ENCODE results near the gene INTS7. TPM values are rescaled to one million over a fixed set of nuclear protein-coding genes. Genes with fewer than 3 reads are reported as not detected.

INTS7 gene
- total and polyA plus RNA-seq, 9 of the 15 experiments (the other 6 are each of a cell fraction or from before 2014, with no cell fraction given): 27.3 to 68.4 (median 40.4) TPM

DNA sequence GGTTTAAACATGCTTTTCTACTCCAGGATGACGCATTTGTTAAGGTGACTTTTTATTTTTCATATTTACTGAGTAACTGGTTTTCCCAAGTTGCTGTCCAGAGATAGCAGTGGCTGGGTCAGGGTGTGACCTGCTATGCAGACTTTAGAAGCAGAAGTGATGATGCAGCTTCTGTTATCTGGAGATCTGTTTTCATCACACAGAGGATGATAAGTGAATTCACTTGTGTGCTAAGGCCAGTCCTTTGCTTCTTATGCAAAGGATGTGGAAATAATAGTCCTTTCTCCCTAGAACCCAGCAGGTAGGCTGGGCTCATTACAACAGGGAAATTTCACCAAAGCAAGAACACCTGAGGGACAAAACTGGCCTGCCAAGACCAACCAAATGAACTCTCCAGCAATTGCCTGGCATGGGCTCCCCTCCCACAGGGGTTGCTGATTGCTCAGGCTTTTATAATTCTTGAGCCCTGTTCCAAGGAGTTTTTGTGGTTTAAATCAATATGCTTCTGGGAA is 107.0 kb downstream of the INTS7 start (continued):
- TF ChIP-seq, protein P1, sequence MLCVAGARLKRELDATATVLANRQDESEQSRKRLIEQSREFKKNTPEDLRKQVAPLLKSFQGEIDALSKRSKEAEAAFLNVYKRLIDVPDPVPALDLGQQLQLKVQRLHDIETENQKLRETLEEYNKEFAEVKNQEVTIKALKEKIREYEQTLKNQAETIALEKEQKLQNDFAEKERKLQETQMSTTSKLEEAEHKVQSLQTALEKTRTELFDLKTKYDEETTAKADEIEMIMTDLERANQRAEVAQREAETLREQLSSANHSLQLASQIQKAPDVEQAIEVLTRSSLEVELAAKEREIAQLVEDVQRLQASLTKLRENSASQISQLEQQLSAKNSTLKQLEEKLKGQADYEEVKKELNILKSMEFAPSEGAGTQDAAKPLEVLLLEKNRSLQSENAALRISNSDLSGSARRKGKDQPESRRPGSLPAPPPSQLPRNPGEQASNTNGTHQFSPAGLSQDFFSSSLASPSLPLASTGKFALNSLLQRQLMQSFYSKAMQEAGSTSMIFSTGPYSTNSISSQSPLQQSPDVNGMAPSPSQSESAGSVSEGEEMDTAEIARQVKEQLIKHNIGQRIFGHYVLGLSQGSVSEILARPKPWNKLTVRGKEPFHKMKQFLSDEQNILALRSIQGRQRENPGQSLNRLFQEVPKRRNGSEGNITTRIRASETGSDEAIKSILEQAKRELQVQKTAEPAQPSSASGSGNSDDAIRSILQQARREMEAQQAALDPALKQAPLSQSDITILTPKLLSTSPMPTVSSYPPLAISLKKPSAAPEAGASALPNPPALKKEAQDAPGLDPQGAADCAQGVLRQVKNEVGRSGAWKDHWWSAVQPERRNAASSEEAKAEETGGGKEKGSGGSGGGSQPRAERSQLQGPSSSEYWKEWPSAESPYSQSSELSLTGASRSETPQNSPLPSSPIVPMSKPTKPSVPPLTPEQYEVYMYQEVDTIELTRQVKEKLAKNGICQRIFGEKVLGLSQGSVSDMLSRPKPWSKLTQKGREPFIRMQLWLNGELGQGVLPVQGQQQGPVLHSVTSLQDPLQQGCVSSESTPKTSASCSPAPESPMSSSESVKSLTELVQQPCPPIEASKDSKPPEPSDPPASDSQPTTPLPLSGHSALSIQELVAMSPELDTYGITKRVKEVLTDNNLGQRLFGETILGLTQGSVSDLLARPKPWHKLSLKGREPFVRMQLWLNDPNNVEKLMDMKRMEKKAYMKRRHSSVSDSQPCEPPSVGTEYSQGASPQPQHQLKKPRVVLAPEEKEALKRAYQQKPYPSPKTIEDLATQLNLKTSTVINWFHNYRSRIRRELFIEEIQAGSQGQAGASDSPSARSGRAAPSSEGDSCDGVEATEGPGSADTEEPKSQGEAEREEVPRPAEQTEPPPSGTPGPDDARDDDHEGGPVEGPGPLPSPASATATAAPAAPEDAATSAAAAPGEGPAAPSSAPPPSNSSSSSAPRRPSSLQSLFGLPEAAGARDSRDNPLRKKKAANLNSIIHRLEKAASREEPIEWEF (CRISPR knock-in tag; IDR thresholded peaks at IDR 0.05): no peak
- no peak for TF ChIP-seq RB1 (IDR thresholded peaks at IDR 0.05; ENCODE audit: low read depth)
- no peak for TF ChIP-seq ZNF408 (CRISPR knock-in tag; IDR thresholded peaks at IDR 0.05; ENCODE audit: low read depth)
- TF ChIP-seq, protein P2, sequence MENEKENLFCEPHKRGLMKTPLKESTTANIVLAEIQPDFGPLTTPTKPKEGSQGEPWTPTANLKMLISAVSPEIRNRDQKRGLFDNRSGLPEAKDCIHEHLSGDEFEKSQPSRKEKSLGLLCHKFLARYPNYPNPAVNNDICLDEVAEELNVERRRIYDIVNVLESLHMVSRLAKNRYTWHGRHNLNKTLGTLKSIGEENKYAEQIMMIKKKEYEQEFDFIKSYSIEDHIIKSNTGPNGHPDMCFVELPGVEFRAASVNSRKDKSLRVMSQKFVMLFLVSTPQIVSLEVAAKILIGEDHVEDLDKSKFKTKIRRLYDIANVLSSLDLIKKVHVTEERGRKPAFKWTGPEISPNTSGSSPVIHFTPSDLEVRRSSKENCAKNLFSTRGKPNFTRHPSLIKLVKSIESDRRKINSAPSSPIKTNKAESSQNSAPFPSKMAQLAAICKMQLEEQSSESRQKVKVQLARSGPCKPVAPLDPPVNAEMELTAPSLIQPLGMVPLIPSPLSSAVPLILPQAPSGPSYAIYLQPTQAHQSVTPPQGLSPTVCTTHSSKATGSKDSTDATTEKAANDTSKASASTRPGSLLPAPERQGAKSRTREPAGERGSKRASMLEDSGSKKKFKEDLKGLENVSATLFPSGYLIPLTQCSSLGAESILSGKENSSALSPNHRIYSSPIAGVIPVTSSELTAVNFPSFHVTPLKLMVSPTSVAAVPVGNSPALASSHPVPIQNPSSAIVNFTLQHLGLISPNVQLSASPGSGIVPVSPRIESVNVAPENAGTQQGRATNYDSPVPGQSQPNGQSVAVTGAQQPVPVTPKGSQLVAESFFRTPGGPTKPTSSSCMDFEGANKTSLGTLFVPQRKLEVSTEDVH (IDR thresholded peaks at IDR 0.05; ENCODE audit: low read depth, partially characterized antibody): no peak
- TF ChIP-seq, protein P3, sequence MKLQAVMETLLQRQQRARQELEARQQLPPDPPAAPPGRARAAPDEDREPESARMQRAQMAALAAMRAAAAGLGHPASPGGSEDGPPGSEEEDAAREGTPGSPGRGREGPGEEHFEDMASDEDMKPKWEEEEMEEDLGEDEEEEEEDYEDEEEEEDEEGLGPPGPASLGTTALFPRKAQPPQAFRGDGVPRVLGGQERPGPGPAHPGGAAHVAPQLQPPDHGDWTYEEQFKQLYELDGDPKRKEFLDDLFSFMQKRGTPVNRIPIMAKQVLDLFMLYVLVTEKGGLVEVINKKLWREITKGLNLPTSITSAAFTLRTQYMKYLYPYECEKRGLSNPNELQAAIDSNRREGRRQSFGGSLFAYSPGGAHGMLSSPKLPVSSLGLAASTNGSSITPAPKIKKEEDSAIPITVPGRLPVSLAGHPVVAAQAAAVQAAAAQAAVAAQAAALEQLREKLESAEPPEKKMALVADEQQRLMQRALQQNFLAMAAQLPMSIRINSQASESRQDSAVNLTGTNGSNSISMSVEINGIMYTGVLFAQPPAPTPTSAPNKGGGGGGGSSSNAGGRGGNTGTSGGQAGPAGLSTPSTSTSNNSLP (IDR thresholded peaks at IDR 0.05; ENCODE audit: borderline replicate concordance, low read depth, low read length): peak; percentile 77; the same call in 1 of the 2 replicates
- TF ChIP-seq ELF1 (tag; IDR thresholded peaks at IDR 0.05): no peak
- no peak for TF ChIP-seq ZNF175 (CRISPR knock-in tag; IDR thresholded peaks at IDR 0.05; ENCODE audit: low read depth)
- peak in 1 of 2 experiments; percentile 69; a peak in 2 of 4 replicates for TF ChIP-seq ARNT (IDR thresholded peaks at IDR 0.05)
- TF ChIP-seq NRF1 (conservative IDR thresholded peaks at IDR 0.05 in 1 of 2, IDR thresholded peaks at IDR 0.05 in 1 of 2): peak in 1 of 2 experiments; percentile 18; a peak in 1 of 4 replicates
- no peak for TF ChIP-seq SAP30 (IDR thresholded peaks at IDR 0.05; ENCODE audit: borderline replicate concordance, insufficient read depth, low read depth, low read length, poor library complexity, severe bottlenecking)
- TF ChIP-seq ZNF830 (CRISPR knock-in tag; IDR thresholded peaks at IDR 0.05): no peak
- TF ChIP-seq TAL1 (IDR thresholded peaks at IDR 0.05): peak; percentile 82
- TF ChIP-seq NCOA4 (IDR thresholded peaks at IDR 0.05; ENCODE audit: partially characterized antibody): no peak
- 0 out of 2 replicates have a peak, but pooled peaks have one; percentile 38 for TF ChIP-seq GTF2E2 (tag; IDR thresholded peaks at IDR 0.05)
- TF ChIP-seq ESRRA (IDR thresholded peaks at IDR 0.05; ENCODE audit: borderline replicate concordance, low read depth): peak; percentile 43; the same call in 1 of the 2 replicates
- TF ChIP-seq, protein P4, sequence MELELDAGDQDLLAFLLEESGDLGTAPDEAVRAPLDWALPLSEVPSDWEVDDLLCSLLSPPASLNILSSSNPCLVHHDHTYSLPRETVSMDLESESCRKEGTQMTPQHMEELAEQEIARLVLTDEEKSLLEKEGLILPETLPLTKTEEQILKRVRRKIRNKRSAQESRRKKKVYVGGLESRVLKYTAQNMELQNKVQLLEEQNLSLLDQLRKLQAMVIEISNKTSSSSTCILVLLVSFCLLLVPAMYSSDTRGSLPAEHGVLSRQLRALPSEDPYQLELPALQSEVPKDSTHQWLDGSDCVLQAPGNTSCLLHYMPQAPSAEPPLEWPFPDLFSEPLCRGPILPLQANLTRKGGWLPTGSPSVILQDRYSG (tag; conservative IDR thresholded peaks at IDR 0.05; ENCODE audit: low read depth): 0 out of 2 replicates have a peak, but pooled peaks have one; percentile 15
- no peak for TF ChIP-seq RFX5 (IDR thresholded peaks at IDR 0.05; ENCODE audit: low read depth, low read length)

Measured in K562 (cell line).